ENCODE results near the gene DUSP21. TPM values are rescaled to one million over a fixed set of nuclear protein-coding genes. Genes with fewer than 3 reads are reported as not detected.
"Not testable (repeated sequence)": the region's sequence is repeated elsewhere in the genome, so short reads cannot be mapped to it uniquely, and the experiment has no call there.

DUSP21 gene
- polyA plus RNA-seq, 1 donor (not counting 4 experiments of a cell fraction or from before 2014, with no cell fraction given): not detected

DNA sequence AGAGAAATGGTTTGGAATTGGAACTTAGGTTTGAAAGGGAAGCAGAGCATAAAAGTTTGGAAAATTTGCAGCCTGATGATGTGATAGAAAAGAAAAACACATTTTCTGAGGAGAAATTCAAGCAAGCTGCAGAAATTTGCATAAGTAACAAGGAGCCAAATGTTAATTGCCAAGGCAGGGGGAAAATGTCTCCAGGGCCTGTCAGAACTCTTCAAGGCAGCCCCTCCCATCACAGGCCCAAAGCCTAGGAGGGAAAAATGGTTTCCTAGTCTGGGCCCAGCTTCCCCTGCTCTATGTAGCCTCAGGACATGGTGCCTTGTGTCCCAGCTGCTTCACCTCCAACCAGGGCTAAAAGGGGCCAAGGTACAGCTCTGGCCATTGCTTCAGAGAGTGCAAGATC, 21.2 kb upstream of the DUSP21 start:
- Histone ChIP-seq H3K9me3 (ENCODE audit: control insufficient read depth, low read depth, low read length) (no peaks in the 10 kb centered on the region), H3K4me3 (ENCODE audit: control insufficient read depth in 2 of 3, extremely low read depth in 1 of 3, insufficient read depth in 2 of 3, low read depth in 1 of 3, low read length in 3 of 3) (no peak overlapping the region), H3K9ac (ENCODE audit: control insufficient read depth, extremely low read depth, insufficient read depth, low read length) (no peak overlapping the region), H3K4me1 (ENCODE audit: control insufficient read depth, extremely low read depth, insufficient read depth, low read length) (no peaks in the 10 kb centered on the region), H2AFZ (ENCODE audit: control insufficient read depth, low read length) (no peak overlapping the region), H4K20me1 (ENCODE audit: control insufficient read depth, extremely low read depth, insufficient read depth, low read length) (no peaks in the 10 kb centered on the region), H3K4me2 (ENCODE audit: control insufficient read depth, extremely low read depth, insufficient read depth, low read depth, low read length) (no peak overlapping the region), H3K27ac (ENCODE audit: control insufficient read depth, insufficient read depth, low read length) (no peak overlapping the region), H3K79me2 (ENCODE audit: control insufficient read depth, insufficient read depth, low read length) (no peaks in the 10 kb centered on the region), H3K27me3 (ENCODE audit: control insufficient read depth, extremely low read depth, insufficient read depth, low read length) (no peaks in the 10 kb centered on the region), H3K36me3 (ENCODE audit: control insufficient read depth in 2 of 2, extremely low read depth in 1 of 2, insufficient read depth in 2 of 2, low read length in 2 of 2) (no peaks in the 10 kb centered on the region), H3K9me1 (ENCODE audit: control insufficient read depth, extremely low read depth, insufficient read depth, low read length) (no peaks in the 10 kb centered on the region)
- TF ChIP-seq EZH2 (IDR thresholded peaks at IDR 0.05; ENCODE audit: low read length): no peak
- TF ChIP-seq CTCF (optimal IDR thresholded peaks at IDR 0.05 in 1 of 3, IDR thresholded peaks at IDR 0.05 in 1 of 3, conservative IDR thresholded peaks at IDR 0.05 in 1 of 3; ENCODE audit: extremely low read depth in 1 of 3, insufficient read depth in 2 of 3, low read length in 3 of 3): no peak
- DNase-seq (ENCODE audit: low read depth, low spot score) (no peak), FAIRE-seq (no peak)
- dilution Hi-C loops (cut with MboI; ENCODE audit: extremely low pct_ligation_motif_present, low sequenced_read_pairs): no loop called here

DNA sequence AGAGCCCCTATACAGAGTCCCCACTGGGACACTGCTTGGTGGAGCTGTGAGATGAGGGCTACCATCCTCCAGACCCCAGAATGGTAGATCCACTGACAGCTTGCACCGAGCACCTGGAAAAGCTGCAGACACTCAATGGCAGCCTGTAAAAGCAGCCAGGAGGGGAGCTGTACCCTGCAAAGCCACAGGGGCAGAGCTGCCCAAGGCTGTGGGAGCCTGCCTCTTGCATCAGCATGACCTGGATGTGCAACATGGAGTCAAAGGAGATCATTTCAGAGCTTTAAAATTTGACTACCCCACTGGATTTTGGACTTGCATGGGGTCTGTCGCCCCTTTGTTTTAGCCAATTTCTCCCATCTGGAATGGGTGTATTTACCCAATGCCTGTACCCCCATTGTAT, 20.6 kb upstream of the DUSP21 start:
- H3K9ac ChIP-seq (ENCODE audit: control insufficient read depth, extremely low read depth, insufficient read depth, low read length); H3K27ac ChIP-seq (ENCODE audit: control insufficient read depth, insufficient read depth, low read length); dilution Hi-C loops (cut with MboI; ENCODE audit: extremely low pct_ligation_motif_present, low sequenced_read_pairs); H3K4me1 ChIP-seq (ENCODE audit: control insufficient read depth, extremely low read depth, insufficient read depth, low read length); H2AFZ ChIP-seq (ENCODE audit: control insufficient read depth, low read length); H3K27me3 ChIP-seq (ENCODE audit: control insufficient read depth, extremely low read depth, insufficient read depth, low read length); DNase-seq (ENCODE audit: low read depth, low spot score); H3K4me2 ChIP-seq (ENCODE audit: control insufficient read depth, extremely low read depth, insufficient read depth, low read depth, low read length); H3K9me1 ChIP-seq (ENCODE audit: control insufficient read depth, extremely low read depth, insufficient read depth, low read length); H3K4me3 ChIP-seq (ENCODE audit: control insufficient read depth in 2 of 3, extremely low read depth in 1 of 3, insufficient read depth in 2 of 3, low read depth in 1 of 3, low read length in 3 of 3); FAIRE-seq; H4K20me1 ChIP-seq (ENCODE audit: control insufficient read depth, extremely low read depth, insufficient read depth, low read length); H3K36me3 ChIP-seq (ENCODE audit: control insufficient read depth in 2 of 2, extremely low read depth in 1 of 2, insufficient read depth in 2 of 2, low read length in 2 of 2); H3K79me2 ChIP-seq (ENCODE audit: control insufficient read depth, insufficient read depth, low read length); H3K9me3 ChIP-seq (ENCODE audit: control insufficient read depth, low read depth, low read length): not testable (repeated sequence)

GRCh38 chrX:44828008-44828605, 15.7 kb upstream of the DUSP21 start:
- Histone ChIP-seq H3K36me3 (ENCODE audit: control insufficient read depth in 2 of 2, extremely low read depth in 1 of 2, insufficient read depth in 2 of 2, low read length in 2 of 2) (no peaks in the 10 kb centered on the region), H3K4me3 (ENCODE audit: control insufficient read depth in 2 of 3, extremely low read depth in 1 of 3, insufficient read depth in 2 of 3, low read depth in 1 of 3, low read length in 3 of 3) (no peak overlapping the region), H2AFZ (ENCODE audit: control insufficient read depth, low read length) (no peak overlapping the region), H3K4me2 (ENCODE audit: control insufficient read depth, extremely low read depth, insufficient read depth, low read depth, low read length) (no peak overlapping the region), H3K27me3 (ENCODE audit: control insufficient read depth, extremely low read depth, insufficient read depth, low read length) (no peaks in the 10 kb centered on the region), H4K20me1 (ENCODE audit: control insufficient read depth, extremely low read depth, insufficient read depth, low read length) (no peaks in the 10 kb centered on the region), H3K9me3 (ENCODE audit: control insufficient read depth, low read depth, low read length) (no peaks in the 10 kb centered on the region), H3K4me1 (ENCODE audit: control insufficient read depth, extremely low read depth, insufficient read depth, low read length) (no peaks in the 10 kb centered on the region), H3K27ac (ENCODE audit: control insufficient read depth, insufficient read depth, low read length) (no peak overlapping the region), H3K9ac (ENCODE audit: control insufficient read depth, extremely low read depth, insufficient read depth, low read length) (no peak overlapping the region), H3K9me1 (ENCODE audit: control insufficient read depth, extremely low read depth, insufficient read depth, low read length) (no peaks in the 10 kb centered on the region), H3K79me2 (ENCODE audit: control insufficient read depth, insufficient read depth, low read length) (no peaks in the 10 kb centered on the region)
- FAIRE-seq: peak; percentile 84
- TF ChIP-seq EZH2 (IDR thresholded peaks at IDR 0.05; ENCODE audit: low read length) (no peak), CTCF (optimal IDR thresholded peaks at IDR 0.05 in 1 of 3, IDR thresholded peaks at IDR 0.05 in 1 of 3, conservative IDR thresholded peaks at IDR 0.05 in 1 of 3; ENCODE audit: extremely low read depth in 1 of 3, insufficient read depth in 2 of 3, low read length in 3 of 3) (no peak)
- peak; percentile 21 for DNase-seq (ENCODE audit: low read depth, low spot score)
- dilution Hi-C loops (cut with MboI; ENCODE audit: extremely low pct_ligation_motif_present, low sequenced_read_pairs): no loop called here
